ENCODE data around the gene TNFRSF21. TPM values are rescaled to one million over a fixed set of nuclear protein-coding genes. Genes with fewer than 3 reads are reported as not detected.

TNFRSF21 gene
- total and polyA plus RNA-seq, 9 of the 15 experiments (the other 6 are each of a cell fraction or from before 2014, with no cell fraction given): 0.63 to 5.7 (median 2.2) TPM

DNA sequence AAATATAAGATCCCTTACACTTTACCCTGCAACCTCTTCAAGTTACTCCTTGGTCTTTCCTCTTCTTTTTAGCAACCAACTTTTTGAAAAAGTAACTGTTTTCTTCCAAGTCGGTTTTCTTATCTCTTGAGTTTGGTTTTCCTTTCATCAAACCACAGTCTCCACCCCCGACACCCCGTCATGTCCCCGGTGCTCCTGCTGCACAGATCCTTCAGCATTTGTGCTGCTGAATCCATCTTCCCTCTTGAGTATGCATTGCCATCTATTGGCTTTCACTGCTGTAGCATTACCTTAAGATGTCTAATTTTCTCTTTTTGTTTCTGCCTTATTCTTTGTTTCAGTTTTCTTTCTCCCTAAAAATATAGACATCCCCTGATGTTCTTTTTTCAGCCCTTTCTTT is 11.9 kb upstream of the TNFRSF21 start (continued):
- TF ChIP-seq, protein P1, sequence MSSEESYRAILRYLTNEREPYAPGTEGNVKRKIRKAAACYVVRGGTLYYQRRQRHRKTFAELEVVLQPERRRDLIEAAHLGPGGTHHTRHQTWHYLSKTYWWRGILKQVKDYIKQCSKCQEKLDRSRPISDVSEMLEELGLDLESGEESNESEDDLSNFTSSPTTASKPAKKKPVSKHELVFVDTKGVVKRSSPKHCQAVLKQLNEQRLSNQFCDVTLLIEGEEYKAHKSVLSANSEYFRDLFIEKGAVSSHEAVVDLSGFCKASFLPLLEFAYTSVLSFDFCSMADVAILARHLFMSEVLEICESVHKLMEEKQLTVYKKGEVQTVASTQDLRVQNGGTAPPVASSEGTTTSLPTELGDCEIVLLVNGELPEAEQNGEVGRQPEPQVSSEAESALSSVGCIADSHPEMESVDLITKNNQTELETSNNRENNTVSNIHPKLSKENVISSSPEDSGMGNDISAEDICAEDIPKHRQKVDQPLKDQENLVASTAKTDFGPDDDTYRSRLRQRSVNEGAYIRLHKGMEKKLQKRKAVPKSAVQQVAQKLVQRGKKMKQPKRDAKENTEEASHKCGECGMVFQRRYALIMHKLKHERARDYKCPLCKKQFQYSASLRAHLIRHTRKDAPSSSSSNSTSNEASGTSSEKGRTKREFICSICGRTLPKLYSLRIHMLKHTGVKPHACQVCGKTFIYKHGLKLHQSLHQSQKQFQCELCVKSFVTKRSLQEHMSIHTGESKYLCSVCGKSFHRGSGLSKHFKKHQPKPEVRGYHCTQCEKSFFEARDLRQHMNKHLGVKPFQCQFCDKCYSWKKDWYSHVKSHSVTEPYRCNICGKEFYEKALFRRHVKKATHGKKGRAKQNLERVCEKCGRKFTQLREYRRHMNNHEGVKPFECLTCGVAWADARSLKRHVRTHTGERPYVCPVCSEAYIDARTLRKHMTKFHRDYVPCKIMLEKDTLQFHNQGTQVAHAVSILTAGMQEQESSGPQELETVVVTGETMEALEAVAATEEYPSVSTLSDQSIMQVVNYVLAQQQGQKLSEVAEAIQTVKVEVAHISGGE (CRISPR knock-in tag; IDR thresholded peaks at IDR 0.05): 0 out of 6 replicates have a peak, but pooled peaks of 1 of the 3 experiments have one; percentile 51

DNA sequence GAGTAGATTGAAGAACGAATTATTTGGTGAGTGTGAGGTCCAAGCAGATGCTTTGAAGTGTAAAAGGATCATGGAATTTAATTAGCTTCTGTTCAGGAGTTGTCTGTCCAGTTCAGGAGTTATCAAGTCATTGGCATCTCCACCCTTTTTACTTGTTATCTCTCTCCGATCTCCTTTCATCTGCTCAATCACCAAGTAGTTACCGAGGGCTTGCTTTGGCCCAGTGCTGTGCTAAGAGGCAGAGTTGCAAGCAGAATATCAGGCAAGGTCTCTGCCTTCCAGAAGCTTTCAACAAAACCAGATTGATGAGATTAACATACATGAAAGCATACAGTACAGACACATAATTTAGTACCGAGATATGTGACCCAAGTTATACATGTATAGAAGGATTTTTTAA is 10.2 kb upstream of the TNFRSF21 start:
- 0% methylated on average over 4 of the region's 4 CpGs for WGBS (ENCODE audit: insufficient coverage, low coverage, missing lambda C conversion rate)
- Histone ChIP-seq H3K4me3 (no peak overlapping the region), H3K9me1 (ENCODE audit: control insufficient read depth, insufficient read depth, low read length) (no peaks in the 10 kb centered on the region), H3K27me3 (ENCODE audit: control insufficient read depth in 2 of 2, insufficient read depth in 2 of 2, low read length in 2 of 2) (peaks cover 9 to 15% of the 10 kb centered on the region in 2 experiments; a peak in 3 of 5 replicates), H3K4me2 (ENCODE audit: insufficient read depth, low read length) (no peak overlapping the region), H3K27ac (ENCODE audit: extremely low read depth, low read depth, low read length) (no peak overlapping the region), H3K4me1 (replicated peaks in 1 of 2; ENCODE audit: control insufficient read depth in 2 of 2, insufficient read depth in 2 of 2, low read length in 2 of 2) (no peaks in the 10 kb centered on the region), H3K36me3 (ENCODE audit: control insufficient read depth, insufficient read depth, low read length) (no peaks in the 10 kb centered on the region), H3K9me3 (replicated peaks; ENCODE audit: control insufficient read depth, insufficient read depth, low read depth, low read length) (no peaks in the 10 kb centered on the region), H2AFZ (ENCODE audit: low read depth, low read length) (no peak overlapping the region), H3K9ac (ENCODE audit: insufficient read depth in 1 of 2, low read depth in 2 of 2, low read length in 2 of 2) (no peak overlapping the region), H4K20me1 (replicated peaks; ENCODE audit: control insufficient read depth, insufficient read depth, low read length) (no peaks in the 10 kb centered on the region), H3K79me2 (ENCODE audit: control insufficient read depth, insufficient read depth, low read length) (no peaks in the 10 kb centered on the region)
- intact Hi-C loops (cut with micrococcal nuclease): no loop called here
- ChIA-PET CTCF (ENCODE audit: low intra/inter-chr PET ratio) (no interaction called here), POLR2A (no interaction called here)
- no TSS peak for BruUV-seq (replicated peaks)
- FAIRE-seq (no peak), DNase-seq (ENCODE audit: extremely low read depth in 1 of 4, low spot score in 3 of 4) (no peak), ATAC-seq (no peak)
- in situ Hi-C loops (cut with MboI): loop anchor here (10.0 kb wide), 1 partner anchor 475 kb away; no protein-coding TSS in a partner anchor
- TF ChIP-seq PTTG1 (tag; IDR thresholded peaks at IDR 0.05; ENCODE audit: low read depth) (no peak), ZNF644 (tag; IDR thresholded peaks at IDR 0.05; ENCODE audit: low read depth) (no peak), ZNF224 (CRISPR knock-in tag; IDR thresholded peaks at IDR 0.05) (no peak), ZNF282 (CRISPR knock-in tag; IDR thresholded peaks at IDR 0.05) (no peak), GATAD2A (IDR thresholded peaks at IDR 0.05) (no peak), STAT5A (IDR thresholded peaks at IDR 0.05; ENCODE audit: borderline replicate concordance, low read length) (no peak), EHMT2 (IDR thresholded peaks at IDR 0.05) (no peak)
- TF ChIP-seq, protein P2, sequence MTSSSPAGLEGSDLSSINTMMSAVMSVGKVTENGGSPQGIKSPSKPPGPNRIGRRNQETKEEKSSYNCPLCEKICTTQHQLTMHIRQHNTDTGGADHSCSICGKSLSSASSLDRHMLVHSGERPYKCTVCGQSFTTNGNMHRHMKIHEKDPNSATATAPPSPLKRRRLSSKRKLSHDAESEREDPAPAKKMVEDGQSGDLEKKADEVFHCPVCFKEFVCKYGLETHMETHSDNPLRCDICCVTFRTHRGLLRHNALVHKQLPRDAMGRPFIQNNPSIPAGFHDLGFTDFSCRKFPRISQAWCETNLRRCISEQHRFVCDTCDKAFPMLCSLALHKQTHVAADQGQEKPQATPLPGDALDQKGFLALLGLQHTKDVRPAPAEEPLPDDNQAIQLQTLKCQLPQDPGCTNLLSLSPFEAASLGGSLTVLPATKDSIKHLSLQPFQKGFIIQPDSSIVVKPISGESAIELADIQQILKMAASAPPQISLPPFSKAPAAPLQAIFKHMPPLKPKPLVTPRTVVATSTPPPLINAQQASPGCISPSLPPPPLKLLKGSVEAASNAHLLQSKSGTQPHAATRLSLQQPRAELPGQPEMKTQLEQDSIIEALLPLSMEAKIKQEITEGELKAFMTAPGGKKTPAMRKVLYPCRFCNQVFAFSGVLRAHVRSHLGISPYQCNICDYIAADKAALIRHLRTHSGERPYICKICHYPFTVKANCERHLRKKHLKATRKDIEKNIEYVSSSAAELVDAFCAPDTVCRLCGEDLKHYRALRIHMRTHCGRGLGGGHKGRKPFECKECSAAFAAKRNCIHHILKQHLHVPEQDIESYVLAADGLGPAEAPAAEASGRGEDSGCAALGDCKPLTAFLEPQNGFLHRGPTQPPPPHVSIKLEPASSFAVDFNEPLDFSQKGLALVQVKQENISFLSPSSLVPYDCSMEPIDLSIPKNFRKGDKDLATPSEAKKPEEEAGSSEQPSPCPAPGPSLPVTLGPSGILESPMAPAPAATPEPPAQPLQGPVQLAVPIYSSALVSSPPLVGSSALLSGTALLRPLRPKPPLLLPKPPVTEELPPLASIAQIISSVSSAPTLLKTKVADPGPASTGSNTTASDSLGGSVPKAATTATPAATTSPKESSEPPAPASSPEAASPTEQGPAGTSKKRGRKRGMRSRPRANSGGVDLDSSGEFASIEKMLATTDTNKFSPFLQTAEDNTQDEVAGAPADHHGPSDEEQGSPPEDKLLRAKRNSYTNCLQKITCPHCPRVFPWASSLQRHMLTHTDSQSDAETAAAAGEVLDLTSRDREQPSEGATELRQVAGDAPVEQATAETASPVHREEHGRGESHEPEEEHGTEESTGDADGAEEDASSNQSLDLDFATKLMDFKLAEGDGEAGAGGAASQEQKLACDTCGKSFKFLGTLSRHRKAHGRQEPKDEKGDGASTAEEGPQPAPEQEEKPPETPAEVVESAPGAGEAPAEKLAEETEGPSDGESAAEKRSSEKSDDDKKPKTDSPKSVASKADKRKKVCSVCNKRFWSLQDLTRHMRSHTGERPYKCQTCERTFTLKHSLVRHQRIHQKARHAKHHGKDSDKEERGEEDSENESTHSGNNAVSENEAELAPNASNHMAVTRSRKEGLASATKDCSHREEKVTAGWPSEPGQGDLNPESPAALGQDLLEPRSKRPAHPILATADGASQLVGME (CRISPR knock-in tag; IDR thresholded peaks at IDR 0.05): no peak
- TF ChIP-seq, protein P3, sequence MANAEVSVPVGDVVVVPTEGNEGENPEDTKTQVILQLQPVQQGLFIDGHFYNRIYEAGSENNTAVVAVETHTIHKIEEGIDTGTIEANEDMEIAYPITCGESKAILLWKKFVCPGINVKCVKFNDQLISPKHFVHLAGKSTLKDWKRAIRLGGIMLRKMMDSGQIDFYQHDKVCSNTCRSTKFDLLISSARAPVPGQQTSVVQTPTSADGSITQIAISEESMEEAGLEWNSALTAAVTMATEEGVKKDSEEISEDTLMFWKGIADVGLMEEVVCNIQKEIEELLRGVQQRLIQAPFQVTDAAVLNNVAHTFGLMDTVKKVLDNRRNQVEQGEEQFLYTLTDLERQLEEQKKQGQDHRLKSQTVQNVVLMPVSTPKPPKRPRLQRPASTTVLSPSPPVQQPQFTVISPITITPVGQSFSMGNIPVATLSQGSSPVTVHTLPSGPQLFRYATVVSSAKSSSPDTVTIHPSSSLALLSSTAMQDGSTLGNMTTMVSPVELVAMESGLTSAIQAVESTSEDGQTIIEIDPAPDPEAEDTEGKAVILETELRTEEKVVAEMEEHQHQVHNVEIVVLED (CRISPR knock-in tag; IDR thresholded peaks at IDR 0.05): no peak
